HL-60 (cell line): ENCODE measurements around the gene GUCA2A.

Experiments
- DNase-seq, 2 experiments: peaks; one replicate each; pipeline ENCODE4 v3.0.0-alpha.2; 2010 to 2020; ENCODE audit warnings: low read depth in 1 of 2, low spot score in 1 of 2
- H3K27ac ChIP-seq: fragments of 250-450 bp; sonication (Bioruptor Pico); replicated peaks from 2 replicates; pipeline ENCODE4 v1.5.1; 2020; ENCODE audit warnings: mild to moderate bottlenecking, moderate library complexity
- H3K27me3 ChIP-seq: fragments of 250-450 bp; sonication (Bioruptor Pico); 2 replicates; pipeline ENCODE4 v1.5.1; 2021; ENCODE audit warnings: mild to moderate bottlenecking, moderate library complexity; ENCODE audit not compliant: insufficient read depth, poor library complexity, severe bottlenecking
- H3K4me3 ChIP-seq: replicated peaks from 2 replicates; pipeline ENCODE4 v1.5.1; 2011; ENCODE audit warnings: mild to moderate bottlenecking, control low read depth, low read length; ENCODE audit not compliant: insufficient read depth
- CTCF ChIP-seq: IDR thresholded peaks from one replicate; pipeline ENCODE4 v1.5.1; 2011; ENCODE audit warnings: low read length, control low read depth, inconsistent platforms; ENCODE audit not compliant: insufficient read depth
- GABPA ChIP-seq: IDR thresholded peaks from 2 replicates; pipeline ENCODE4 v1.6.1; 2012; ENCODE audit warnings: low read depth
- POLR2AphosphoS5 ChIP-seq: IDR thresholded peaks from 2 replicates; pipeline ENCODE4 v1.6.1; 2012; ENCODE audit warnings: low read depth
- REST ChIP-seq: IDR thresholded peaks from 2 replicates; pipeline ENCODE4 v1.6.1; 2012; ENCODE audit warnings: low read depth; ENCODE audit not compliant: insufficient replicate concordance
- SPI1 ChIP-seq: IDR thresholded peaks from 2 replicates; pipeline ENCODE4 v1.6.1; 2012; ENCODE audit warnings: low read depth, mild to moderate bottlenecking, borderline replicate concordance

Gene GUCA2A

GRCh38 chr1:42163536-42164503 is 725 bp downstream of the GUCA2A start:
- DNase-seq = no peak
- no peak overlapping the region for H3K27ac ChIP-seq
- no peak overlapping the region for H3K4me3 ChIP-seq
- no peaks in the 10 kb centered on the region for H3K27me3 ChIP-seq
- TF ChIP-seq SPI1 = no peak
- no peak for TF ChIP-seq CTCF
- TF ChIP-seq REST = no peak
- no peak for TF ChIP-seq GABPA
- TF ChIP-seq POLR2AphosphoS5 = no peak

GRCh38 chr1:42163114-42163513 is 1.4 kb downstream of the GUCA2A start:
- Histone ChIP-seq H3K4me3 (no peak overlapping the region), H3K27ac (no peak overlapping the region), H3K27me3 (no peaks in the 10 kb centered on the region)
- TF ChIP-seq SPI1 (no peak), REST (no peak), POLR2AphosphoS5 (no peak), GABPA (no peak), CTCF (no peak)
- DNase-seq = no peak

- TF ChIP-seq REST = no peak
- H3K27me3 ChIP-seq = no peaks in the 10 kb centered on the region
- no peak overlapping the region for H3K4me3 ChIP-seq
- DNase-seq = peak in 1 of 2 experiments; percentile 32
- H3K27ac ChIP-seq = no peak overlapping the region
Observed at GRCh38 chr1:42162181-42162580, 2.4 kb downstream of the GUCA2A start.
